ENCODE measurements around the gene GPR143.

GPR143 gene

DNA sequence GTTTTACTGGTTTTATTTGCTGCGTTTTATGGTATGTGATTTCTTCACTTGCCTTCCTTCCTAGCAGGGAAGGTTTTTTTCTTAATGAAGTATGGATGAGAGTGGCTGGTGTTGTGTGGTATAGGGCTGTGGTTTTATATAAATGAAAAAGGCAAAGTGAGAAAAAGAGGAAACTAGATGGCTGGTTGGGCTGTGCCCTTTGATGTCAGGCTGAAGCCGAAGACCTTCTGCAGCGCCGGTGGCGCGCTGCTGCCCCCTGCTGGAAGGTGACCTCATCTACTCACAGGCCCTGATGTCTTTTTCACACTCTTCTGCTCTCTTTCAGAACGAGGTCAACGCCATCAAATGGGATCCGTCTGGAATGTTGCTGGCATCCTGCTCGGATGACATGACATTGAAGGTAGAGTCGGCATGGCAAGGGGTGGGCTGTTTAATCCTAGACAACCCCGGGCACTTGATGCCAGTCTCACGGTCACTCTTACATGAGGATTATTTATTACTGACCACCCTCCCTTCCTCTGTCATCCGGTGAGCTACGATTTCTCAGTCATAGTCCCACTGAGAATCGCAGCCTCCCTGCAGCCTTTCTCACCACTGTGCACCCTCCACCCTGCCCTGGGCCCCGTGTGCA, 56.6 kb downstream of the GPR143 start:
- DNase-seq (ENCODE audit: low read depth in 1 of 2, low spot score in 1 of 2), result peak; percentile 49 to 68

DNA sequence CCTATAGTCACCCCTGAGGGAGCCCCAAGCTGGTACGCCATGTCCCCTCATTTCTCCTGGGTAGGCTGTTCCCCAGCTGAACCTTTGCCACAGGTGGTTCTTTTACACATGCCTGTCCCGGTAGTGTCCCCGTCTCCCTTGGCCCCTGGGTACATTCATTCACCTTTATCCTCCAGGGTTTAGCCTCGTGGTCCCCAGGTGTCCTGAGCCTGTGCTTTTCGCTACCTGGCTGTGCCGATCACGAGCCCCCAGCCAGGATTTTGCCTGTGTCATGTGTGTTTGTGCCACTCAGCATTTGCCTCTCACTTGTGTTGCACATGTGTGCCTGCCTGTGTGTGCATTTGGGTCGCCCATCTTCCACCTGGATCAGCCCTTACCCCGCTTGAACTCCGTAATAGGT, 57.6 kb downstream of the GPR143 start:
- no peak for DNase-seq (ENCODE audit: low read depth in 1 of 2, low spot score in 1 of 2)

DNA sequence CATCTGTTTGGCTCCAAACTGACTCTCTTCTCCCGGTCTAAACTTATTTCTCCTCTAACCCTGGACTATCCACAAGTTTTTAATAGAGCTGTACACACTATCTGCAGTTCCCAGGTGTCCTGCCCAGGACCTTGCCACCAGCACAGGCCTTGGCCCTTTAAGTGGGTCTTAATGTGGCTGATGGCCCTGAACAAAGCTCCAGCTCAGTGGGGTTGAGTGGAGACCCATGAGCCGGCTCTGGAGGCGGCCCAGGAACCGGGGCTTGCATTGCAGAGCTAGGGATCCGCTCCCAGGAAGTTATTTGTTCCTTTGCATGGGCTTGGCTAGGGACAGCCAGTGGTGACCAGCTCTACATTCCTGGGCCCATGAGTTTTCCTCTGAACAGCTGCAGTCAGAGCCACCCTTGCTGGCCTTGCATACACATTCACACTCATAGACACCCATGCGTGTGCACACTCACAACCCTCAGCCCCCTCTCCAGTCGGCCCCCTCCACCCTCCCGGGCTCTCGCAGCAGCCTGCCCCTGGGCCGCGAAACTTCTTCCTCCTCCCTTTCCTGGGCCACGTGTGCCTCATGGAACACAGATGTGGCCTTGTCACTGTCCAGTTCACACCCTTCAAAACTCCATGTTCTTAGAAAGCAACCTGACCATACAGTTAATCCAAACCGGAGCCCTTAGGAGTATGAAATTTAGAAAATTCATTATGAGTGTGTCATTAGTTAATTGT, 58.2 kb downstream of the GPR143 start:
- DNase-seq (ENCODE audit: low read depth in 1 of 2, low spot score in 1 of 2), result no peak

DNA sequence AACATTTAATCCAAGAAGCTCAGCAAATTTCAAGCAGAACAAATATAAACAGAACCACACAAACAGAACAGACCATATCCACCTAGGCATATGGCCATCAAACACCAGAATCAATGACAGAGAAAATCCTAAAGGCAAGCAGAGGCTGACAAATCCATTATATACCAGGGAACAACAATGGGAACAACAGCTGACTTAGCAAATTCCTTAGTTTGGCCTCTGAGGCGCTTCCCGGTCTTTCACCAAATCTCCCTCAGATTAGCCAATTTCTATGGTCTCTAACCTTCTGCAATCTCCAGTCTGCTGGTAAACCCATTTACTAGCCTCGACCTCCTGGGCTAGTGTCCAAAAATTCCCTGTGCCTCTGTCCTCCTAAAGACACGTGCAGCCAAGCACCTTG, 59.2 kb downstream of the GPR143 start:
- DNase-seq (ENCODE audit: low read depth in 1 of 2, low spot score in 1 of 2), result no peak

DNA sequence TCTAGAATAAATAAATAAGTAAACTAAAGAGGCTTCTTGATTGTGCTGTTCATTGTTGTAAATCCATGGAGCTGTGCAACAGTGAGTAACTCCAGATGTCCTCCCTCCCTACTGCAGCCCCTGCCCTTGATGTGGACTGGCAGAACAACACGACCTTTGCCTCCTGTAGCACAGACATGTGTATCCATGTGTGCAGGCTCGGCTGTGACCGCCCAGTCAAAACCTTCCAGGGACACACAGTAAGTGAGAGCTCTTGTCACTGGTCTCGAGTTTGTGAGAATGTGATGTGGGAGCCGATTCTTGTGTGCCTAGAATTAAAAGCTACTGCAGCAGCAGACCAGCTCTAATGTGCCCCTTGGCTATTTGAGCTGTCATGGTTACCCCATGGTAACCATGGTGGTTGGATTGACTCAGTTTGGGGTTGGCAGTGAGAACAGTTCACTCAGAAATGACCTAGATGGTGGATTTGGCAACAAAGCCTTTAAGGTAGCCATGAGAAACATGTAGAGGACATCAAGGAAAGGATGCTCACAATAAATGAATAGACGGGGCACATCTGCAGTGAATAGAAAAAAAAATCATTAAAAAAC, 60.7 kb downstream of the GPR143 start:
- DNase-seq (ENCODE audit: low read depth in 1 of 2, low spot score in 1 of 2), result no peak

DNA sequence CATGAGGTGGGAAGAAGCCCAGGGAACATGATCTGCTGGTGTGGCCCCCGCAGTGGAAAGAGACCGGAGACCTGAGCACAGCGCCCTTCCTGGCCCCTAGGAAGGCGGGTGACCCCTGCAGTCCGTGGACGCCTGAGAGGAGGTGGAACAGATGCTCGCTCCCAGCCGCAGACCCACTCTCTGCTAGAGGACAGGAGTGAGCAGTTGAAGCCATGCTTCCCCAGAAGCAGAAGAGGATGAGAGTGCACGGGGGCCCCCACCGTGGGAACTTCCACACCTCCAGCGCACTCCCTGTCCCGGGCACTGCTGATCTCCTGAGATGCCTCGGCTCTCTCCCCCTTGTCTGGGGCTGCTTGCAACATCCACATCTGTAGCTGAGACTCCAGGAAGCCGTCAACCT, 62.2 kb downstream of the GPR143 start:
- no peak for DNase-seq (ENCODE audit: low read depth in 1 of 2, low spot score in 1 of 2)

DNA sequence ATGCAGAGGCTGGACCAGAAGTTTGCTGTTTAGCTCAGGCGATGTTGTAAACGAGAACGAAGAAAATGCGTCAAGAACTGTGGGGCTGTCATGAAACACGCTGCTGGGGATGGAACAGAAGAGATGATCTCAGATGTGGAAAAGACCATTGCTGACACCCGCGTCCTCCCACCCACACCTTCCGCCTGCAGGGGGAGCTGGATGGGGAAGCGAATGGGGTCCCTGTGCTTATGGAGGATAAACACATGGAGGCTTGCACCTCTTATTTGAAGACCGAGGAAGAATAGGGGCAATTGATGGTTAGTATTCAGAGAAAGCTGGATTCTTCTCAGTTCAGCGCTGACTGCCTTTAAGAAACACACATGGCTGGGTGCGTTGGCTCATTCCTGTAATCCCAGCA, 63.9 kb downstream of the GPR143 start:
- no peak for DNase-seq (ENCODE audit: low read depth in 1 of 2, low spot score in 1 of 2)

DNA sequence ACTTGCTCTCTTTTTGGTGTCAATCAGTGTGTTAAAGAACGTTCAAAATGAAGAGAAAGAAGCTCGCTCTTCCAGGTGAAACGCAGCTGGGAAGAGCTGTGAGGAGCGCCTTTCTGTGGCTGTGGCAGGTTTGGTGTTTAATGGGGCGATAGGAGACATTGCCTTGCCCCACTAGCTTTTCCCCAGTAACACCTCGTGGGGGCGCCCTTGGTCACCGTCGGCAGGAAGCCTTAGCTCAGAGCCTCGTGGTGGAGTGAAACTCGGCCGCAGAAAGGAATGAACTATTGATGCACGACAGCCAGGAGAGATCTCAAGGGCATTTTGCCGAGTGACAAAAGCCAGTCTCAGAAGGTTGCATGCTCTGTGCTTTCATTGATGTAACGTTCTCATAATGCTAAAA, 65.1 kb downstream of the GPR143 start:
- no peak for DNase-seq (ENCODE audit: low read depth in 1 of 2, low spot score in 1 of 2)

DNA sequence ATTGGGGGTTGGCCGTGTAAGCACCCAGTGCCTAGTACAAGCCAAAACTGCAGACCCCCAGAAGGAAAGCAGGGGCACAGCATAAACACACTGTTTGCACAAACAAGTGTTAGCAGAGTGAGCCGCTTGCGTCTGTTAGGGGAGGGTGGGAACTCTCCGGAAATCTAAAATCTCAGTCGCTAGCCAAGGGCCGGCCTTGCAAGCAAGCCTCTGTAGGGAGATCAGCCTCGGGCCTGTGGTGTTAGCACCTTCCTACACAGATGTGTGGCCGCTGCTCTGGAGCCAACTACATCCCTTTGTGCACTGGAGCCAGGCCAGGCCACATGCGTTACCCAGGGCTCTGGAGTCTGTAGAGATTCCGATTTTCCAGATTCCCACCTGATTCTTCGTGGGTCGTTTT, 67.1 kb downstream of the GPR143 start:
- no peak for DNase-seq (ENCODE audit: low read depth in 1 of 2, low spot score in 1 of 2)

DNA sequence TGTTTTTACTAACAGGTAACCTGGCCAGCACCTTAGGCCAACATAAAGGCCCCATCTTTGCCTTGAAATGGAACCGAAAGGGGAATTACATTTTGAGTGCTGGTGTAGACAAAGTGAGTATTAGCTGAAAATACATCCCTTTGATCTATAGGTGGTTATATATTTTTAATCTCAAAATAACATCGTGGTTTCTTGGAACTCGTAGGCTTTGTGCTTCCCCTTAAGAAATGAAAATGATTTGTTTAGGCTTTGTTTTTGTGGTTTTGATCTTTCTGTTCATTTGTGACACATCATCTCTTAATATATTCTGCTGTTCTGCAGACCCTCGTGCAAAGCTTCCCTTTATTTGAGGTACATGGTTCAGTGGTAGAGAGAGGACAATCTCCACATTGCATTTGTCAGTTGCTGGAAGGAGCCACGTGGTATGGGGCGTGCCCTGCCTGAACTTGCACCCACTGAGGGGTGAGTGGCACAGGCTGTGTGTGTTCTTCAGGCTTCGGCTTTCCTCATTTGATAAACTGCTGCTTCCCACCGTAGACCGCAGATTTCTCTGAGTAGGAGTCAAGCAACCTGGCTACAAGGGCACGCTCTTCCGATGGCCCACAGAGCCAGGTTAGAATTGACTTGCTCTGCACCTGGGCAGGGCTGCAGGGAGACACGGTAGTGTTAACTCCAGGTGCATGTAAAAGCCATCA, 72.2 kb downstream of the GPR143 start:
- DNase-seq (ENCODE audit: low read depth in 1 of 2, low spot score in 1 of 2), result no peak

DNA sequence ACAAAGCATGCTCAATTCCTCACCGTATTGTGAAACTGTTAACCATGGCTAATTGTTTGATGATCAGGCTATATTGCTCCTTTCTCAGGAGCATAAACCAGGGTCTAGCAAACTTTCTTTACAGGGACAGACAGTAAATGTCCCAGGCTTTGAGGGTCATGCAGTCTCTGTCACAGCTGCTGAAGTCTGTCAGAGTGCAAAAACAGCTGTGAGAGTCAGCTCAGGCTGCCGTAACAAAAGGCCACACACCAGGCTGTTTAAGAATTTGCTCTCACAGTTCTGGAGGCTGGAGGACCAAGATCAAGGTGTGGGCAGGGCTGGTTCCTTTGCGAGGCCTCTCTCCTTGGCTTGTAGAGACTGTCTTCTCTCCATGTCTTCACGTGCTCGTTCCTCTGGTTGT, 75.6 kb downstream of the GPR143 start:
- DNase-seq (ENCODE audit: low read depth in 1 of 2, low spot score in 1 of 2), result no peak

DNA sequence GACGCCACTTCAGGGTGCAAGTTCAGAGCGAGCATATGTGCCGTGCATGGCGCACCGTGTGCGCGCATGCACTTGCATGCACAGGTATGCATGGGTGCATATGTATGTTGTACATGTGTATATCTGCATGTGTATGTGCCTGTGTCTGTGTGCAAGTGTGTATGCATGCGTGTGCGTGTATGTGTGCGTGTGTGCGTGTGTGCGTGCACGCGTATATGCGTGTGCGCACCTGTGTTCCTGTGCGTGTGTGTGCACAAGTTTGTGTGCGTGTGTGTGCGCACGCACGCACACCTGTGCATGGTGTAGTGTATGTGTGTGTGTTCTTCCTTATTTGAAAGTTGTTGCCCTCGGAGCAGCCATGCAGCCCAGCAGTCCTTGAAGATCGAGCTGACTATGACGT, 76.8 kb downstream of the GPR143 start:
- DNase-seq (ENCODE audit: low read depth in 1 of 2, low spot score in 1 of 2), result no peak

DNA sequence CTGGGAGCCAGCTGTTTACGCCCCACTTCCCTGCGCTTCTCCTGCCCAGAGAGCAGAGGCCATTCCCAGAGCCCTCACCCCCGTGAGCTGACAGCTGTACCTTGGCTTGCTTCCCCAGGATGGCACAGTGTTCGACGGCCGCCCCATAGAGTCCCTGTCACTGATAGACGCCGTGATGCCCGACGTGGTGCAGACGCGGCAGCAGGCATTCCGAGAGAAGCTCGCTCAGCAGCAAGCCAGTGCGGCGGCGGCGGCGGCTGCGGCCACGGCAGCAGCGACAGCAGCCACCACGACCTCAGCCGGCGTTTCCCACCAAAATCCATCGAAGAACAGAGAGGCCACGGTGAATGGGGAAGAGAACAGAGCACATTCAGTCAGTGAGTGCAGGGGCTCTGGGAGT, 77.7 kb downstream of the GPR143 start:
- DNase-seq (ENCODE audit: low read depth in 1 of 2, low spot score in 1 of 2), result no peak

DNA sequence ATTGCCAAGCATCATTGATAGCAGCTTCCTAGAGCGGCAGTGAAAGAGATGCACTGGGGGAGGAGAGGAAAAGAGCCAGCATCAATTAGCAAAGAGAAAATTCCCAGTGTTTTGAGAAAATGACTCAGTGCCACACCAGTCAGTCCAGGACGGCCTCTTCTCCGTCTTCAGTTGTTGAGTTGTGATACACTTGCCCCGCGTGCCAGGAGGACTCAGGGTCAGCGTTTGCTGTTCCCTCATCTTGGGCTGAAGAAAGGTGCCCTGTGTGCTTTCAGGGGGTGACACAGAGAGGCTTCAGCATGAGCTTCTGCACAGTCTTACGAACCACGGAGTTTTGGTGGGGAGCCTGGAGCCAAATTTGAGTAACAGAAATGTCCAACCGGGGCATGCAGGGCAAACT, 82.3 kb downstream of the GPR143 start:
- DNase-seq (ENCODE audit: low read depth in 1 of 2, low spot score in 1 of 2), result no peak

DNA sequence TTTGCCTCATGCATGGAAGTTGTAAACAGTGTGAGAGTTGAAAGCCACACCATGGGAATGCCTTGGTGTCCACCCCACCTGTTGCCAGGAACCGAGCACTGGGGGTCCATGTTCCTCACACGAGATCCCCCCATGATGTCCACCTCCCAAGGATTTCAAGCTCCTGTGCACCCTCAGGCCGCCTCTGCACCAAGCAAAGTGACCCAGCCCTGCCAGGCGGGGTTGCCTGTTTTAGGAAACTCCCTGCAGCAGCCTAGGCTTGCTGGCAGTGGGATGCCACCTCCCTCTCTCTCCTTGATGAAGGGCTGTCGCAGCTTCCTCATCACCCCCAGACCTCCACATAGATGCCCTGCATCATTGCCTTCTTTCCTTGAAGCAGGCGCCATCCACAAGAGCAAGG, 82.8 kb downstream of the GPR143 start:
- no peak for DNase-seq (ENCODE audit: low read depth in 1 of 2, low spot score in 1 of 2)

DNA sequence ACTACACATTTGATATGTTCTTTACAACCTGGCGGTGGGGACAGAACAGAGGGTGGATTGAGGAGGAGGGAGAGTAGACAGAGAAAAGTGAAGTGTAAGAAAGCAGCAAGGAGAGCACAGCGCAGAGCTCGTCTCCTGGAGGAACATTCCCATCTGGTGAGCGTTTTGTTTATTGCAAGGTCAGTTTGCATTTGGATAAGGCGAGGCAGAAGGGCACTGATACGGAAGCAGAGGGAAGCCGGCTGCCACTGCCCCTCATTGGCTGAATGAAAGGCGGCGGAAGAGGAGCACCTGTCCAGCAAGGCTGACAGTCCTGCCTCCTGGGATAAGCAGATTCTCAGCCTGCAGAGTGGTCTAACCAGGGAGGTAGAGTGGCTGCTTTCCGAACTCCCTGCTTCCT, 83.2 kb downstream of the GPR143 start:
- DNase-seq (ENCODE audit: low read depth in 1 of 2, low spot score in 1 of 2), result no peak

DNA sequence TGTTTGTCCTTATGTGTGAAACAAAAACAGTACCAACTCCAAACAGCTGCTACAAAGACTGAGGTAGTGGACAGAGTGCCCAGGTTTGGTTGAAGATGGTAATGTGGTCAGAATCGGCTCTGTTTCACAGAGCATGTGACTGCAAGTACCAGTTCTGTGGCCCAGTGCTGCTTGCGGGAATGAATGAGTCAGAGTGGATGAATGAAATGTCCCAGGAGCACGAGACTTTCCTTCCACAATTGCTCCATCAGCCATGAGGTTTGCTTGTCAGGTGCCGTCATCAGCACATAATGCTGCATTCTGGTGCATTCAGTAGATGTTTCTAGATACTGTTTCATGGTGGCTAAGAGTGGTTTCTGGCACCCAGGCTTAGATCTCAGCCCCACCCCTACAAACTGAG, 84.2 kb downstream of the GPR143 start:
- DNase-seq (ENCODE audit: low read depth in 1 of 2, low spot score in 1 of 2), result no peak

DNA sequence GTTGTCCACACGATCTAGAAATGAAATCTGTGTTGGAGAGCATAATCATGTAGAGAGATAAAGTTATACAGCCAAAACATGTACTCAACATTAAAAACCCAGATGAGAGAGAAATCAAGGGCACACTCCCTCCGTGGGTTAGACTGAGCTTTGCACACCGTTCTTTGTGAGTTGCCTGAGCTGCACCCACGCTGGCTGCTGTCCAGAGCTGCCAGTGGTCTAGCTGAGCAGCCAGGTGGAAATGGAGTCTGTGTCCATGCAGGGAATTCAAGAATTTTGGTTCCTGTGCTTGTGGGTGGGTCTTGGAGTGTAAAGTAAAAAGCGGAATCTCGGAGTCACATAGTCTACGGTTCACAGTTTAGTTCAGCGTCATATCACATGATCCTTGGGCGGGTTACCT, 84.6 kb downstream of the GPR143 start:
- no peak for DNase-seq (ENCODE audit: low read depth in 1 of 2, low spot score in 1 of 2)

DNA sequence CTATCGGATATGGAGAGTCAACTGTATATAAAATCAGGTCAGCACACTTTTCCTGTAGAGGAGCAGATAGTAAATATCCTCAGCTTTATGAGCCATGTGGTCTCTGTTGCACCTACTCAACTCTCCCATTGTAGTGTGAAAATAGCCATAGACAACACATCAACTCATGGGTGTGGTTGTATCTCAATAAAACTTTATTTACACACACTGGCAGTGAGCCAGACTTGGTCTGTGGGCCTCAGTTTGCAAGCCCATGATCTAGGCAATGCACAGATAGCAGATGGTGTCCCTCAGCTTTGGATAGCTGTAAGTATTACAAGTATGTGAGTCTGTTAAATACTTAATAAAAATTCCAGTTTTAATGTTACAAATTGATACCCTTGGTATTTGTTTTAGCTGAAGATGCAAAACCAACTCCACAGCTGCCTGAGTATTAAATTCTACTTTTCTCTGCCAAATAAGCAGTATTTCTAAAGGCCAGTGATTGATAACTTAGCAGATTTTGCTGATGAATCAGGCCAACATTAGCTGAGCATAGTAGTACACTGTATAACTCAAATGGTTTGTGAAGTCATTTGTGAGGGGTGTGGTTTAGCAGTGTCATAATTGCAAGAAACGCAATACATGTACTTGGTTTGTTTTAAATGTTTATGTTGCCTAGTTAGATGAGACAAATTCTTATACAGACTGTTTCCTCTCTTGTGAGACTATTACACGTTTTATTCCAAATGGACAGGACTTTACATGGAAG, 87.3 kb downstream of the GPR143 start:
- no peak for DNase-seq (ENCODE audit: low read depth in 1 of 2, low spot score in 1 of 2)

DNA sequence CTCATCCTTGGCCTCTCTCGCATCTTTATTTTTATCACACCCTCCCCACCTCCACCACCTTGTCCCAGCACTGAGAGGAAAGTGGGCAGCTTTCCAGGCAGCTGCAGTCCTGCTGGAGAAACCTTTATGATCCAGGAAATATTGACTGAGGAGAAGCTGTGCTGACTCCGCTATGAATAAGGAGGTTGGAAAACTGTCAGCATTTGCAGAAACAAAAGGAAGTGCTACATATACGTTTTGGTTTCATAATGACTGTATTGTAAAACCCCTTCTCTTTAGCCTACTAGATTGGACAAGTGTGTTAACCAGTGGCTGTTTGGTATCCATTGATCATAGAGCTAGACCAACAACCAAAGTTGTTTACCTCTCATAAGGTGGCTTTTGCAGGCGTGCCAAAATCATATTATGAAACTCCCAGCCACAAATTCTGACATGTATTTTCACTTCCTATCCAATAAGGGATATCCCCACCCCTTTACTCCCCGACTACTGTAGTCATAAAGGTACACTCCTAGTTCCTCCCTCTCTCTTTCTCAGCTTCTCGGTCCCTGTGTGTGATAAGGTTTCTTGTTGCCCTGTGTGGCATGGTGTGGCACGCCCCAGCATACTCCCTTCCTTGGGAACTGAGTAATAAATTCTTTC, 88.4 kb downstream of the GPR143 start:
- DNase-seq (ENCODE audit: low read depth in 1 of 2, low spot score in 1 of 2), result no peak

DNA sequence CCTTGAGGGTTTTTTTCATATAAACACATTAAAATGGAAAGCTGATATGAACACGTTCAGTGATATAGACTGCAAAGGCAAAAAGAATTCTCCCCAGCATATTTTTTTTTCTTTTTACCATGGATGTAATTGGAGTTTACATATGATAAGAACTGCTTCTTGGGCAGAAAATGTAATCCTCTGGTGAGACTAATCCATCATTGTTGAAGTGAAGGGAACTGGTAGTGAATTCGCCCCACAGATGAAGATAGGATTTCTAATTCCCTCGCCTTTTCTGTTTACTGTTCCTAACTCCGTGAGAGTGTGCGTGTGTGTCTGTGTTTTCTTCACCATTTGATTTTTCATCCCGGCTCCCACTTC, 88.9 kb downstream of the GPR143 start:
- no peak for DNase-seq (ENCODE audit: low read depth in 1 of 2, low spot score in 1 of 2)
